ENCODE results near the gene ZNF511.
"Not testable (repeated sequence)": the region's sequence is repeated elsewhere in the genome, so short reads cannot be mapped to it uniquely, and the experiment has no call there.

The ZNF511 gene

DNA sequence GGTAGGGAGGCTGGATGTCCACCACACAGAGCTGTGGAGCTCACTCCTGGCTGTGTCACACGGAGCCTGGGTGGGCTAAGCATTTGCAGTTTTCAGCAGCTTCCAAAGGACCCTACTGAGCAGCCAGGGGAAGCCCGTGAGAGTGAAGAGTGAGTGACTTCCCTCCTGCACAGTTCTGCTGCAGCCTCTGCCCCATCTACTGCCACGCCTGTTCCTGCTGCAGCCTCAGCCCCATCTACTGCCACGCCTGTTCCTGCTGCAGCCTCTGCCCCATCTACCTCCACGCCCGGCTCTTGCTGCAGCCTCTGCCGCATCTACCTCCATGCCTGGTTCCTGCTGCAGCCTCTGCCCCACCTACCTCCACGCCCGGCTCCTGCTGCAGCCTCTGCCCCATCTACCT, 44.3 kb upstream of the ZNF511 start:
- no peaks in the 10 kb centered on the region for H3K9me2 ChIP-seq (replicated peaks; ENCODE audit: insufficient read depth, low read length)
- no peak for DNase-seq
- H2AFZ ChIP-seq (ENCODE audit: low read length) = no peak overlapping the region
- no peaks in the 10 kb centered on the region for H3K9me3 ChIP-seq (replicated peaks; ENCODE audit: insufficient read depth, low read length)
- no peaks in the 10 kb centered on the region; the same call in 1 of the 2 replicates for H3K36me3 ChIP-seq (replicated peaks; ENCODE audit: insufficient read depth, low read length)
- H3K27me3 ChIP-seq (replicated peaks; ENCODE audit: insufficient read depth, low read length) = no peaks in the 10 kb centered on the region
- TF ChIP-seq EZH2phosphoT487 (IDR thresholded peaks at IDR 0.05; ENCODE audit: low read length) (no peak), EZH2 (optimal IDR thresholded peaks at IDR 0.05; ENCODE audit: low read depth, low read length) (no peak)
- TF ChIP-seq, protein P1, sequence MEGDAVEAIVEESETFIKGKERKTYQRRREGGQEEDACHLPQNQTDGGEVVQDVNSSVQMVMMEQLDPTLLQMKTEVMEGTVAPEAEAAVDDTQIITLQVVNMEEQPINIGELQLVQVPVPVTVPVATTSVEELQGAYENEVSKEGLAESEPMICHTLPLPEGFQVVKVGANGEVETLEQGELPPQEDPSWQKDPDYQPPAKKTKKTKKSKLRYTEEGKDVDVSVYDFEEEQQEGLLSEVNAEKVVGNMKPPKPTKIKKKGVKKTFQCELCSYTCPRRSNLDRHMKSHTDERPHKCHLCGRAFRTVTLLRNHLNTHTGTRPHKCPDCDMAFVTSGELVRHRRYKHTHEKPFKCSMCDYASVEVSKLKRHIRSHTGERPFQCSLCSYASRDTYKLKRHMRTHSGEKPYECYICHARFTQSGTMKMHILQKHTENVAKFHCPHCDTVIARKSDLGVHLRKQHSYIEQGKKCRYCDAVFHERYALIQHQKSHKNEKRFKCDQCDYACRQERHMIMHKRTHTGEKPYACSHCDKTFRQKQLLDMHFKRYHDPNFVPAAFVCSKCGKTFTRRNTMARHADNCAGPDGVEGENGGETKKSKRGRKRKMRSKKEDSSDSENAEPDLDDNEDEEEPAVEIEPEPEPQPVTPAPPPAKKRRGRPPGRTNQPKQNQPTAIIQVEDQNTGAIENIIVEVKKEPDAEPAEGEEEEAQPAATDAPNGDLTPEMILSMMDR (IDR thresholded peaks at IDR 0.05; ENCODE audit: low read length) = no peak
- no peaks in the 10 kb centered on the region for H3K79me2 ChIP-seq (ENCODE audit: low read length)
- 0 out of 2 replicates have a peak, but pooled peaks cover 3% of the 10 kb centered on the region for H4K20me1 ChIP-seq (ENCODE audit: insufficient read depth, low read length)
- H3K4me1 ChIP-seq (ENCODE audit: low read length) = peaks cover 16% of the 10 kb centered on the region
- H3K9ac ChIP-seq (ENCODE audit: low read length) = no peak overlapping the region
- H3K27ac ChIP-seq (ENCODE audit: low read length) = no peak overlapping the region
- peaks cover 36% of the 10 kb centered on the region for H3F3A ChIP-seq (ENCODE audit: insufficient read depth, low read length)
- no peak overlapping the region for H3K4me2 ChIP-seq (ENCODE audit: low read depth, low read length)
- H3K4me3 ChIP-seq (ENCODE audit: low read length) = no peak overlapping the region

DNA sequence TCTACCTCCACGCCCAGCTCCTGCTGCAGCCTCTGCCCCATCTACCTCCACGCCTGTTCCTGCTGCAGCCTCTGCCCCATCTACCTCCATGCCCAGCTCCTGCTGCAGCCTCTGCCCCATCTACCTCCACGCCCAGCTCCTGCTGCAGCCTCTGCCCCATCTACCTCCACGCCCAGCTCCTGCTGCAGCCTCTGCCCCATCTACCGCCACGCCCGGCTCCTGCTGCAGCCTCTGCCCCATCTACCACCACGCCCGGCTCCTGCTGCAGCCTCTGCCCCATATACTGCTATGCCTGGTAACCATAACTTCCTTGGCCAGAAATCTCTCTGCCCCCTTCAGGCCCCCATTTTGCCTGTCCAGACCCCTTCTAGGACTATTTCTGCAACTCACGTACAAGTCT, 43.7 kb upstream of the ZNF511 start:
- Histone ChIP-seq H3K4me1 (ENCODE audit: low read length) (peaks cover 10% of the 10 kb centered on the region), H3F3A (ENCODE audit: insufficient read depth, low read length) (peaks cover 35% of the 10 kb centered on the region)
- not testable (repeated sequence) for H3K4me3 ChIP-seq (ENCODE audit: low read length); H3K27ac ChIP-seq (ENCODE audit: low read length); H3K9me2 ChIP-seq (replicated peaks; ENCODE audit: insufficient read depth, low read length); H4K20me1 ChIP-seq (ENCODE audit: insufficient read depth, low read length); H3K9me3 ChIP-seq (replicated peaks; ENCODE audit: insufficient read depth, low read length); H3K36me3 ChIP-seq (replicated peaks; ENCODE audit: insufficient read depth, low read length); H3K79me2 ChIP-seq (ENCODE audit: low read length); H3K4me2 ChIP-seq (ENCODE audit: low read depth, low read length); DNase-seq; H3K27me3 ChIP-seq (replicated peaks; ENCODE audit: insufficient read depth, low read length); H3K9ac ChIP-seq (ENCODE audit: low read length); H2AFZ ChIP-seq (ENCODE audit: low read length)

DNA sequence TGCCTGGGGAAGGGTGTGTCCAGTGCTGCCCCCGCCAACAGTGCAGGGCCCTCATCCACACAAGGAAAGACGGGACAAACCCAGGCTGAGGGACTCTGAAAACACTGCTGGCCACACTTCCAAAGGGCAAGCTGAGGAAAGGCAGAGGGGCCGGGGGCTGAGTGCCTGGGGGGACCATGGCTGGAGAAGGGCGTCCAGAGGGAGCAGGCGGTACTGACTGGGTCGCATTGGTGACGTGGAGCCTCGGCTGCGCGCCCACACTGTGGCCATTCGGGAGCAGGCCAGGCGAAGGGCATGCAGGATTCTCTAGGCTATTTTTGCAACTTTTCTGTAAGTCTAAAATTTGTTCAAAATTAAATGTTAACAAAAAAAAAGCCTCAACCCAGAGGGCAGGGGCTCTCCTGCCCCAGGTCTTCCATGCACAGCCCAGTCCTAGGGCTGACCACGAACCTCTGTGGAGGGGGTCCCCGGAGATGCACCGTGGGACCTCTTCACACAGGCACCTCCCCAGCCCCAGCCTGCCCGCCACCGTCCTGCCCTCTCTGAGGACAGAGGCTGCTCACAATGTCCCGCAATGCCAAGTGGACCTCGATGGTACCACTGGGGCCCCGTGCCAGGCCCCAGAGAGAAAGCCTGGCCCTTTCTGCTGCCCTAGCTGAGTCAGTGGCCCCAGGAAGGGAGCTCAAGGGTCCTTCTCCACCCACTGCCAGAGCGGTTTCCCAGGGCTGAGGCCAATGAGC, 42.5 kb upstream of the ZNF511 start:
- Histone ChIP-seq H3K4me3 (ENCODE audit: low read length) (no peak overlapping the region), H3K4me1 (ENCODE audit: low read length) (peaks cover 2% of the 10 kb centered on the region; the same call in 1 of the 2 replicates), H3K9ac (ENCODE audit: low read length) (no peak overlapping the region), H3F3A (ENCODE audit: insufficient read depth, low read length) (peaks cover 24% of the 10 kb centered on the region), H3K36me3 (replicated peaks; ENCODE audit: insufficient read depth, low read length) (no peaks in the 10 kb centered on the region; the same call in 1 of the 2 replicates), H3K27me3 (replicated peaks; ENCODE audit: insufficient read depth, low read length) (no peaks in the 10 kb centered on the region), H3K9me3 (replicated peaks; ENCODE audit: insufficient read depth, low read length) (no peaks in the 10 kb centered on the region), H2AFZ (ENCODE audit: low read length) (no peak overlapping the region), H3K4me2 (ENCODE audit: low read depth, low read length) (no peak overlapping the region), H4K20me1 (ENCODE audit: insufficient read depth, low read length) (0 out of 2 replicates have a peak, but pooled peaks cover 3% of the 10 kb centered on the region), H3K27ac (ENCODE audit: low read length) (no peak overlapping the region), H3K79me2 (ENCODE audit: low read length) (peaks cover 15% of the 10 kb centered on the region), H3K9me2 (replicated peaks; ENCODE audit: insufficient read depth, low read length) (no peaks in the 10 kb centered on the region)
- no peak for DNase-seq
- TF ChIP-seq EZH2phosphoT487 (IDR thresholded peaks at IDR 0.05; ENCODE audit: low read length) (no peak), EZH2 (optimal IDR thresholded peaks at IDR 0.05; ENCODE audit: low read depth, low read length) (no peak)
- TF ChIP-seq, protein P1 (IDR thresholded peaks at IDR 0.05; ENCODE audit: low read length) = no peak

DNA sequence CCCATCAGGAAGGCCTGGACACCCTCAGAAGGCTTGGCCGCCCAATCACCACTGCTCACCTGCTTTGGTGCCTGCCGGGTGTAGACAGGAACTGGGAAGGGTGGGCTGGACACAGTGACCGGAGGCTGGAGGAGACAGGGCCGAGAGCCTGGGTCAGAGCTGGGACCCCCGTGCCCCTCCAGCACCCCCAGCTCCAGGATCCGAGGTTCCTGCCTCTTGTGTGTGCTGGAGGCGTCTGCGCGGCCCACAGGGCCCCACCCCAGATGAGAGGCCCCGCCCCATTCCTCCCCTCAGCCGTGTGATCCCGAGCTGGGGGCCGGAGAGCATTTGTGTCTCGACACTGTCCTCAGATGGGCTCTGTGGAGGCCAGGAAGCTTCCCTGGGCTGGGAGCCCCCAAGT, 41.4 kb upstream of the ZNF511 start:
- DNase-seq = no peak
- Histone ChIP-seq H3K9ac (ENCODE audit: low read length) (no peak overlapping the region), H3K9me3 (replicated peaks; ENCODE audit: insufficient read depth, low read length) (no peaks in the 10 kb centered on the region), H3K27ac (ENCODE audit: low read length) (no peak overlapping the region), H3K4me3 (ENCODE audit: low read length) (no peak overlapping the region), H3K4me1 (ENCODE audit: low read length) (no peaks in the 10 kb centered on the region), H3K36me3 (replicated peaks; ENCODE audit: insufficient read depth, low read length) (no peaks in the 10 kb centered on the region; the same call in 1 of the 2 replicates), H4K20me1 (ENCODE audit: insufficient read depth, low read length) (0 out of 2 replicates have a peak, but pooled peaks cover 2% of the 10 kb centered on the region), H3K4me2 (ENCODE audit: low read depth, low read length) (no peak overlapping the region), H2AFZ (ENCODE audit: low read length) (no peak overlapping the region), H3K79me2 (ENCODE audit: low read length) (peaks cover 21% of the 10 kb centered on the region), H3K9me2 (replicated peaks; ENCODE audit: insufficient read depth, low read length) (no peaks in the 10 kb centered on the region), H3K27me3 (replicated peaks; ENCODE audit: insufficient read depth, low read length) (no peaks in the 10 kb centered on the region), H3F3A (ENCODE audit: insufficient read depth, low read length) (peaks cover 22% of the 10 kb centered on the region)
- TF ChIP-seq, protein P1 (IDR thresholded peaks at IDR 0.05; ENCODE audit: low read length) = no peak
- TF ChIP-seq EZH2 (optimal IDR thresholded peaks at IDR 0.05; ENCODE audit: low read depth, low read length) (no peak), EZH2phosphoT487 (IDR thresholded peaks at IDR 0.05; ENCODE audit: low read length) (no peak)
